HG03135 (cell line): Measurements from ENCODE around the gene CLDN34.

ENCODE experiments used
- ATAC-seq: cut with Tn5 transposase; IDR thresholded peaks from one replicate; pipeline ENCODE4 v1.9.1; 2021; ENCODE audit warnings: mild to moderate bottlenecking, moderate library complexity; ENCODE audit not compliant: unreplicated experiment

Gene CLDN34

GRCh38 chrX:9980401-9980800, 13.2 kb downstream of the CLDN34 start:
- no peak for ATAC-seq

GRCh38 chrX:9980927-9981326, 13.8 kb downstream of the CLDN34 start:
- no peak for ATAC-seq

GRCh38 chrX:9983441-9983840, 16.3 kb downstream of the CLDN34 start:
- no peak for ATAC-seq

- ATAC-seq: no peak
These were observed 16.7 kb downstream of the CLDN34 start for GRCh38 chrX:9983846-9984245.

GRCh38 chrX:9988762-9989161, 21.6 kb downstream of the CLDN34 start:
- ATAC-seq: no peak

- no peak for ATAC-seq
These were observed 24.9 kb downstream of the CLDN34 start for GRCh38 chrX:9992061-9992460.

- no peak for ATAC-seq
These were observed 25.6 kb downstream of the CLDN34 start for GRCh38 chrX:9992724-9993123.

- peak; percentile 68 for ATAC-seq
These were observed 28.7 kb downstream of the CLDN34 start for GRCh38 chrX:9995855-9996339.

GRCh38 chrX:9997041-9997440, 29.9 kb downstream of the CLDN34 start:
- ATAC-seq: no peak

GRCh38 chrX:9997524-9997923, 30.4 kb downstream of the CLDN34 start:
- ATAC-seq: no peak

- ATAC-seq: no peak
These were observed 34.3 kb downstream of the CLDN34 start for GRCh38 chrX:10001496-10001895.

- ATAC-seq: no peak
These were observed 37.8 kb downstream of the CLDN34 start for GRCh38 chrX:10004832-10005475.

- no peak for ATAC-seq
These were observed 38.9 kb downstream of the CLDN34 start for GRCh38 chrX:10006086-10006485.

- ATAC-seq: no peak
These were observed 39.6 kb downstream of the CLDN34 start for GRCh38 chrX:10006770-10007169.

GRCh38 chrX:10007621-10008020, 40.5 kb downstream of the CLDN34 start:
- no peak for ATAC-seq

GRCh38 chrX:10008483-10009056, 41.4 kb downstream of the CLDN34 start:
- ATAC-seq: no peak

- ATAC-seq: no peak
These were observed 42.6 kb downstream of the CLDN34 start for GRCh38 chrX:10009741-10010140.

GRCh38 chrX:10010686-10011085, 43.5 kb downstream of the CLDN34 start:
- no peak for ATAC-seq

- ATAC-seq: no peak
These were observed 44.2 kb downstream of the CLDN34 start for GRCh38 chrX:10011261-10011931.

GRCh38 chrX:10011991-10012390, 44.8 kb downstream of the CLDN34 start:
- no peak for ATAC-seq

GRCh38 chrX:10014462-10015354, 47.5 kb downstream of the CLDN34 start:
- ATAC-seq: peak; percentile 74
